Measurements from ENCODE around the gene CIAO2B.
"Not testable (repeated sequence)": the region's sequence is repeated elsewhere in the genome, so short reads cannot be mapped to it uniquely, and the experiment has no call there.

The CIAO2B gene

GRCh38 chr16:66934138-66934838, at the start of gene CIAO2B:
Gene CIAO2B, minus strand, starts transcription at chr16:66934402. Its CDS starts 38 bp downstream, at chr16:66934364.
- peak; percentile 84 for DNase-seq (ENCODE audit: low read depth)

- no peak for DNase-seq (ENCODE audit: low read depth)
Measured at GRCh38 chr16:66983033-66983432, 48.8 kb upstream of the CIAO2B start.

GRCh38 chr16:66979011-66979717, 45.0 kb upstream of the CIAO2B start:
- DNase-seq (ENCODE audit: low read depth): no peak

GRCh38 chr16:66977341-66978113, 43.3 kb upstream of the CIAO2B start:
- DNase-seq (ENCODE audit: low read depth): peak; percentile 62

- no peak for DNase-seq (ENCODE audit: low read depth)
Measured at GRCh38 chr16:66976746-66977145, 42.5 kb upstream of the CIAO2B start.

- DNase-seq (ENCODE audit: low read depth): no peak
Measured at GRCh38 chr16:66975302-66975893, 41.2 kb upstream of the CIAO2B start.

- DNase-seq (ENCODE audit: low read depth): peak; percentile 31
Measured at GRCh38 chr16:66974932-66975246, 40.7 kb upstream of the CIAO2B start.

GRCh38 chr16:66974156-66974931, 40.1 kb upstream of the CIAO2B start:
- not testable (repeated sequence) for DNase-seq (ENCODE audit: low read depth)

GRCh38 chr16:66973716-66974115, 39.5 kb upstream of the CIAO2B start:
- no peak for DNase-seq (ENCODE audit: low read depth)

GRCh38 chr16:66972983-66973382, 38.8 kb upstream of the CIAO2B start:
- DNase-seq (ENCODE audit: low read depth): no peak

GRCh38 chr16:66970775-66971720, 36.8 kb upstream of the CIAO2B start:
- no peak for DNase-seq (ENCODE audit: low read depth)

- DNase-seq (ENCODE audit: low read depth): no peak
Measured at GRCh38 chr16:66968847-66969246, 34.6 kb upstream of the CIAO2B start.

GRCh38 chr16:66964049-66964448, 29.8 kb upstream of the CIAO2B start:
- no peak for DNase-seq (ENCODE audit: low read depth)

- DNase-seq (ENCODE audit: low read depth): no peak
Measured at GRCh38 chr16:66961914-66962313, 27.7 kb upstream of the CIAO2B start.

GRCh38 chr16:66961065-66961744, 27.0 kb upstream of the CIAO2B start, which contains the start of gene CES3:
Gene CES3, plus strand, starts transcription at chr16:66961266. Its CDS starts 42 bp downstream, at chr16:66961308.
- DNase-seq (ENCODE audit: low read depth): peak; percentile 13

GRCh38 chr16:66960270-66960669, 26.1 kb upstream of the CIAO2B start:
- no peak for DNase-seq (ENCODE audit: low read depth)

- DNase-seq (ENCODE audit: low read depth): no peak
Measured at GRCh38 chr16:66959704-66960161, 25.5 kb upstream of the CIAO2B start.

GRCh38 chr16:66958857-66959703, 24.9 kb upstream of the CIAO2B start:
- DNase-seq (ENCODE audit: low read depth): no peak

- not testable (repeated sequence) for DNase-seq (ENCODE audit: low read depth)
Measured at GRCh38 chr16:66956154-66956457, 21.9 kb upstream of the CIAO2B start.

Data from T-helper 22 cell (primary cell).